ENCODE data around the gene KIFAP3.
"Not testable (repeated sequence)": the region's sequence is repeated elsewhere in the genome, so short reads cannot be mapped to it uniquely, and the experiment has no call there.

Gene KIFAP3

GRCh38 chr1:170074250-170075157 lies at the start of gene KIFAP3:
Gene KIFAP3, minus strand, starts transcription at chr1:170074695. Its CDS starts 228 bp downstream, at chr1:170074467.
- TF ChIP-seq CTCF (conservative IDR thresholded peaks at IDR 0.05), result peak; percentile 77
- peak within 1 kb of the TSS; percentile 62; the same call in 1 of the 2 replicates for H3K27ac ChIP-seq

GRCh38 chr1:170122366-170122765 lies 47.9 kb upstream of the KIFAP3 start:
- TF ChIP-seq CTCF (conservative IDR thresholded peaks at IDR 0.05), result no peak
- no peak overlapping the region for H3K27ac ChIP-seq

- TF ChIP-seq CTCF (conservative IDR thresholded peaks at IDR 0.05), result no peak
- H3K27ac ChIP-seq, result no peak overlapping the region
These were observed 40.4 kb upstream of the KIFAP3 start for GRCh38 chr1:170114906-170115305.

- H3K27ac ChIP-seq, result not testable (repeated sequence)
These were observed 38.6 kb upstream of the KIFAP3 start for GRCh38 chr1:170113140-170113539.

GRCh38 chr1:170097449-170097948 lies 23.0 kb upstream of the KIFAP3 start:
- peak overlapping the region; percentile 6 for H3K27ac ChIP-seq
- no peak for TF ChIP-seq CTCF (conservative IDR thresholded peaks at IDR 0.05)

GRCh38 chr1:170096806-170097340 lies 22.4 kb upstream of the KIFAP3 start:
- TF ChIP-seq CTCF (conservative IDR thresholded peaks at IDR 0.05), result no peak
- no peak overlapping the region for H3K27ac ChIP-seq

- H3K27ac ChIP-seq, result no peak overlapping the region
- TF ChIP-seq CTCF (conservative IDR thresholded peaks at IDR 0.05), result no peak
These were observed 21.7 kb upstream of the KIFAP3 start for GRCh38 chr1:170095976-170096748.

- not testable (repeated sequence) for H3K27ac ChIP-seq
These were observed 20.5 kb upstream of the KIFAP3 start for GRCh38 chr1:170094697-170095616.
